HG03520 (cell line): ENCODE data around the gene GLB1L2.
"Not testable (repeated sequence)": the region's sequence is repeated elsewhere in the genome, so short reads cannot be mapped to it uniquely, and the experiment has no call there.

Source experiments
- ATAC-seq: cut with Tn5 transposase; IDR thresholded peaks from one replicate; pipeline ENCODE4 v1.9.1; 2021; ENCODE audit warnings: mild to moderate bottlenecking, moderate library complexity; ENCODE audit not compliant: unreplicated experiment

Gene GLB1L2, protein sequence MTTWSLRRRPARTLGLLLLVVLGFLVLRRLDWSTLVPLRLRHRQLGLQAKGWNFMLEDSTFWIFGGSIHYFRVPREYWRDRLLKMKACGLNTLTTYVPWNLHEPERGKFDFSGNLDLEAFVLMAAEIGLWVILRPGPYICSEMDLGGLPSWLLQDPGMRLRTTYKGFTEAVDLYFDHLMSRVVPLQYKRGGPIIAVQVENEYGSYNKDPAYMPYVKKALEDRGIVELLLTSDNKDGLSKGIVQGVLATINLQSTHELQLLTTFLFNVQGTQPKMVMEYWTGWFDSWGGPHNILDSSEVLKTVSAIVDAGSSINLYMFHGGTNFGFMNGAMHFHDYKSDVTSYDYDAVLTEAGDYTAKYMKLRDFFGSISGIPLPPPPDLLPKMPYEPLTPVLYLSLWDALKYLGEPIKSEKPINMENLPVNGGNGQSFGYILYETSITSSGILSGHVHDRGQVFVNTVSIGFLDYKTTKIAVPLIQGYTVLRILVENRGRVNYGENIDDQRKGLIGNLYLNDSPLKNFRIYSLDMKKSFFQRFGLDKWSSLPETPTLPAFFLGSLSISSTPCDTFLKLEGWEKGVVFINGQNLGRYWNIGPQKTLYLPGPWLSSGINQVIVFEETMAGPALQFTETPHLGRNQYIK

DNA sequence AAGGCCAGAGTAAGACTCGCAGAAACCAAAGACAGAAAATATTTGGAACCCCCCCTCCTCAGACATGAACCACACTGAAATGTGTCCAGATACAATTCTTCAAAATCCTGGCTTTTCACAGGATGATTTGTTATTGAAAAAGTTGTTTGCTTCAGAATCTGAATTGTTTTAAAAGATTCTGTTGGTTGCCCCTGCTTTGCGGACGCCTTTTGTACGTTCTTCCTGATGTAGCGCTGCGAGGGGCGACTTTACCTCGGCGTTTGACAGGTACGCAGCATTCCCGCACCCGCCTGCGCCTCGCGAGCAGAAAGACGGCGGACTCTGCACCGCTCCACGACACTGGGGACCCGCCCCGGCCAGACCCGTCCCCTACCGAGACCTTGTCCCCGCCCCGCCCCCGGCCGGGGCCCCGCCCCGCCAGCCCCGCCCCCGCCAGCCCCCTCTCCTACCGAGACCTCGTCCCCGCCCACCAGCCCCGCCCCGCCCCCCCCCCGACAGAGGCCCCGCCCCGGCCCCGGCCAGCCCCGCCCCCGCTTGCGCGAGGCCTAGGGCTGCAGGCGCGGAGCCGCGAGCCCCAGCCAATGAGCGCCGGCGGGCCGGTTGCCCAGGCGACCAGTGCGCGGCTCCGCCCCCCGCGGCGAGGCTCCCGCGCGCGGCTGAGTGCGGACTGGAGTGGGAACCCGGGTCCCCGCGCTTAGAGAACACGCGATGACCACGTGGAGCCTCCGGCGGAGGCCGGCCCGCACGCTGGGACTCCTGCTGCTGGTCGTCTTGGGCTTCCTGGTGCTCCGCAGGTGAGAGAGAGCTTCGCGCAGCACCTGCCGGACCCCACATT is at the start of gene GLB1L2:
GLB1L2 (plus strand) TSS at position 635 of the 835 bp plus-strand sequence; CDS start at position 709, 74 bp downstream.
- peak; percentile 73 for ATAC-seq

DNA sequence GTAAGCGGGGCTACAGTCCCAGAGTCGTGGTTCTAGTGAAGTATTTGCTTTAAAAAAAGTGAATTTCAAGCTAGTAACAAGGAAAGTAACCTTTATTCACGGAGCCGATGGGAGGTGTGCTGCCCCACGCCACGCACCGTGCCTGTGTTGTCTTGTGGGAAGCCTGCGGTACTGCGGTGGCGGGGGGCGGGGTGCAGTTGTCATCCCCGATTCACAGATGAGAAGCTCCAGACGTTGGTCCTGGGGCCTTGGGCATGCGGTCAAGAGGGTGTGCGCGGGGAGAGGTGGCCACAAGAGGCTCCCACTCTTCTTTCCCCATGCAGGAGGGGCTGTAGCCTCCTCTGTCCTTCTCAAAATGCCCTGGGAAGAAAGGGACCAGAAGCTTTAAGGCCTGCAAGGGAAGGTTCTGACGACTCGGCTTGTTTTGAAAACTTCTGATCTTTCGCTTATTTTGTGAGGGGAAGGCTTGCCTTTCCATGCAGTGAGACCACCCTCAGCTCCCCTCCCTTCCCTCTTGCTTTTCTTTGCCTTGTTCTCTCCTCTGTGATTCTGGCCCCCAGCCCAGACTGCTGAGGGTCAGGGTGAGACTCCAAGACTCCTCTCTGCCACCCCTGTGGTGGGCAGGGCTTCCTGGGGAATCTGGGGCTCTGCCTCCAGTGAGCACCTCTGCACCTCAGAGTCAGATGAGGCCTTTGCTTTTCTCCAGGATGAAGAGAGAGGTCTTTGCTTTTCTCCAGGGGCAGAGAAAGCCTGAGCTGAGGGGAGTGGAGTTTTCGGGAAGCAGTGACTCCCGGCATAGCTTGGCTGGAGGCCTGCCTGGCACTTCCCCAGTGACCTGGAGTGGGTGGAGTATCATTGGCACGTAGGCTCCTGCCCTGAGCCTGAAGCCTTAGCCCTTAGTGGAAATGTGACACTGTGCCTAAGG is 49.4 kb upstream of the GLB1L2 start:
- no peak for ATAC-seq

DNA sequence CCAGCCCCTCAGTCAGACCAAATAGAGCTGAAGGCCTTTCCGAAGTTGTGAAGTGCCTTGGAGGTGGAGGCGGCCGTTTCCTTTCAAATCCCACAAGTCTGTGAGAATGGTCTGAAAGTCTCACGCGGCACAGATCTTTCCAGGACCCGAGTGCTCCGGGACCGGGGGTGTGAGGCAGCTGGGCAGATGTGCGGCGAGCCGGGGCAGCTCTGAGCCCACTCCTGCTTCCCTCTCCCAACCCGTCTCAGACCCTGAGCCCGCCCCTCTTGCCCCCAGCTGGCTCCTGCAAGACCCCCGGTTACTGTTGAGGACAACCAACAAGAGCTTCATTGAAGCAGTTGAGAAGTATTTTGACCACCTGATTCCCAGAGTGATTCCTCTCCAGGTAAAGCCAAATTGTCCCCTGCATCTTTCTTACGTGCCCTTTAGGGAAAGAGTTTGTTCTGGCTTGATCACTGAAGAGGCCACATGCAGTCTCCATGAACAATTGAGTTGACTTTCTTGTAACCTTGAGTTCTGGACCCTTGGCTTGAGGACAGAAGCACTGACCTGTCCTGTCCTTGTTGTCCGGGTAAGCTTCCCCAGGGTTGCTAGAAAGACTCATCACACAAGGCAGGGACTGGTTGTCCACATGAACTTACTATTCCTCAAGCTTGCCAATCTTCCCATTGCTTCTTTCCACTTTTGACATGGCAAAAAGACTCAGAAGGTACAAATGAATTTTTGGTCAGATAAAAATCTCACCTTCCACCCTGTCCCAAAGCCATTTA is 48.1 kb upstream of the GLB1L2 start:
- ATAC-seq, result no peak

DNA sequence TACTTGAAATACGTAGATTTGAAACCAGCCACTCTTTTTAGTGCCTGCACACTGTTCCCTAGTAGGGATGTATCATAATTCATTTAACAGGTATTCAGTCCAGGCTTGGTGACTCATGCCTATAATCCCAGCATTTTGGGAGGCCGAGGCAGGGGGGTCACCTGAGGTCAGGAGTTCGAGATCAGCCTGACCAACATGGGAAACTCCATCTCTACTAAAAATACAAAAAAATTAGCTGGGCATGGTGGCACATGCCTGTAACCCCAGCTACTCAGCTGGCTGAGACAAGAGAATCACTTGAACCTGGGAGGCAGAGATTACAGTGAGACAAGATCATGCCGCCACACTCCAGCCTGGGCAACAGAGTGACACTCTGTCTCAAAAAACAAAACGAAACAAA is 47.4 kb upstream of the GLB1L2 start:
- not testable (repeated sequence) for ATAC-seq

DNA sequence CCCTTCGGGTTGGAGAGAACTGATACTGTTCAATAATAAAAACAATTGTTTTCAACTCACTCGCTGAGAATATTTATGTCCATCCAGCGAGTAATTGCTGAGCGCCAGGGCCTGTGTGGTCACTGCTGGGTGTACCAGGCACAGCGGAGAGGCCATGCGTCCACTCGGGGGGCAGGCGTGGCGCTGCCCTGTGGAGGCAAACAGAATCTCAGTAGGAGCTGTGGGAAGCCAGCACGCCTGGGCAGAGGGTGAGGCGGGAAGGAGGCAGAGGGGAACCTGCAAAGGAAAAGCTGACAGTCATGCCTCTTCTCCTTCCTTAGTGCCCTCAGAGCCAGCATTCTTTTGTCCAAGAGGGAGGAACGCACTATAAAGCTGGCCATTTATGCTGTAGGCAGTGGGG is 44.2 kb upstream of the GLB1L2 start:
- no peak for ATAC-seq

DNA sequence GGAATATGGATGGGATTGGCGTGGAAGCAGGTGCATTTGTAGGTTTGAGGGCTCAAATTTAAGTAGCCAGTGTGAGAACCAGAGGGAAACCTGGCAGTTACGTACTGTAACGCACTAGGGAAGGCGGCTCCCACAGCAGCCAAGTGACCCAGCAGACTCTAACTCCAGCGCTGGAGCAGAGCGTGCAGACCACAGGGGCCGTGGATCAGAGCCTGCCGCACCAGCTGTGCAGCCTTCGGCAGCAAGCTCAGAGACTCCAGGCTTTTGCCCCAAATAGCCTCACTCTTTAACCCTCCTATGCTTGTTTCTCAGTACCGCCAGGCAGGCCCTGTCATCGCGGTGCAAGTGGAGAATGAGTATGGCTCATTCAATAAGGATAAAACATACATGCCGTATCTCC is 43.3 kb upstream of the GLB1L2 start:
- no peak for ATAC-seq

DNA sequence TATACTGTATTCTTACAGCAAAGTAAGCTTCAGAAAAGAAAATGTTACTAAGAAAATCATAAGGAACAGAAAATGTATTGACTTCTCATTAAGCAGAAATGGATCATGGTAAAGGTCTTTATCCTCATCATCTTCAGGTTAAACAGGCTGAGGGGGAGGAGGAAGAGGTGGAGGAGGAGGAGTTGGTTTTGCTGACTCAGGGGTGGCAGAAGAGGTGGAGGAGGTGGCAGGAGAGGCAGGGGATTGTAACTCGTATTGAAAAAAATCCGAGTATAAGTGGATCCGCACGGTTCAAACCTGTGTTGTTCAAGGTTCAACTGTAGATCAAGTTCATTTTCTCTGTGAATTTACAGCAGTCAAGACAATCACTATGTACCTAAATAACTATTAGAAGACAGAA is 42.6 kb upstream of the GLB1L2 start:
- no peak for ATAC-seq

DNA sequence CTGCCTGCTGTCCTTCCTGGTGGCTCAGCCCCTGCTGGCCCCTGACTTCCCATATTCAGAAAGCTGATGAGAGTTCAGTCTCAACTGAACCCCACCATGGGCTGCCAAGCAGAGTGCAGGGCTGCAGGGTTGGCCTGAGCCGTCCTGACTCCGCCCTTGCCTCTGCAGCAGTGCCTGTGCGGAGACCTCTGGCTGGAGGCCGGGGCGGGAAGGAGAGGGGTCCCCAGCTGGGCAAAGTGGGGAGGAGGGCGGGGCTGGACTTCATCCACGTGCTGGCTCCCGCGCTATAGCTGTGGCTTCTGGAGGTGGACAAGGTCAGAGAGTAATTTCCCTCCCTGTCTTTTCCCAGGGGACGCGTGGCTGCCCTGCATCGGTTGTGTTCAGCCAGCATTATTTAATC is 42.0 kb upstream of the GLB1L2 start:
- no peak for ATAC-seq

DNA sequence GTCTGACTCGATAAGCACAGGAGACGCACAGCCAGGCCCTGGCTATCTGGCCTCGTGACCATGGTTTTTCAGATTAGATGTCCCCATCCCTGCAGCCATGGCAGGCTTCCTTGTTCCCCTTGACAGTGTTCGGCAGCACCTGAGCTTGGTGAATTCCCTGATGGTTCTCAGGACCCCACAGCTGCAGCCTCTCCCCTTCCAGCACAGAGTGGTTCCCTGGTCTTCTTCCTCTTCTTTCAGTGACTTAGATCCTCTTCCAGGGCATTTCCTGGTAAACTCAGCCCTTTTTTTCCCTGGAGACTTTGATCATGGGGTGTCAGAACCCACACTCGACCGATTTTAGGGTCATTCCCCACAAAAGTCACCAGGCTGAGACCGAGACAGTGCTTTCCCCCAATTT is 41.1 kb upstream of the GLB1L2 start:
- no peak for ATAC-seq

DNA sequence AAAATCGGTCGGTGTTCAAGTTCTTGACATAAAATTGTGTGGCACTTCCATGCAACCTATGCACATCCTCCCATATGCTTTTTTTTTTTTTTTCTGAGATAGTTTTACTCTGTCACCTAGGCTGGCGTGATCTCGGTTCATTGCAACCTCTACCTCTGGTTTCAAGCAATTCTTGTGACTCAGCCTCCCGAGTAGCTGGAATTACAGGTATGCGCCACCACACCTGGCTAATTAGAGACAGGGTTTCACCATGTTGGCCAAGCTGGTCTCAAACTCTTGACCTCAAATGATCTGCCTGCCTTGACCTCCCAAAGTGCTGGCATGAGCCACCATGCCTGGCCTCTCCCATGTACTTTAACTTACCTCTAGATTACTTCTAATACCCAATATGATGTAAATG is 40.6 kb upstream of the GLB1L2 start:
- ATAC-seq, result no peak

DNA sequence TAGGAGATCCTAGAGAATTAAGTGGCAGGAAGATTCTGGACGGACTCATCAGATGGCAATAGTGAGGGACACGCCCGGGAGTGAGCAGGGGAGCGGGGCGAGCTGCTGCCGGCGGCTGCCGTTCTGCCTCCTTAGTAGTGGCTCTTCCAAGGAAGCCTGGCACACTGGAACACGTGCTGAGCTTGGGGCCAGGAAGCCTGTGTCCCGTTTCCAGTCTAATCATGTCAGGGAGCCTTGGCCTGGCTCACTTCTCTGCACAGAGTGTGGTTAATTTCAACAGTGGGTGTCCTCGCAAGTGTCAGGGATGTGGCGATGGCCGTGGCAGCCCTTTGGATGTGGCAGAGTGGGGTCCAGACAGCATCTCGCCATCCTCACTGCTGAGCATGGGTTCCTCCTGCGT is 39.1 kb upstream of the GLB1L2 start:
- ATAC-seq, result no peak

DNA sequence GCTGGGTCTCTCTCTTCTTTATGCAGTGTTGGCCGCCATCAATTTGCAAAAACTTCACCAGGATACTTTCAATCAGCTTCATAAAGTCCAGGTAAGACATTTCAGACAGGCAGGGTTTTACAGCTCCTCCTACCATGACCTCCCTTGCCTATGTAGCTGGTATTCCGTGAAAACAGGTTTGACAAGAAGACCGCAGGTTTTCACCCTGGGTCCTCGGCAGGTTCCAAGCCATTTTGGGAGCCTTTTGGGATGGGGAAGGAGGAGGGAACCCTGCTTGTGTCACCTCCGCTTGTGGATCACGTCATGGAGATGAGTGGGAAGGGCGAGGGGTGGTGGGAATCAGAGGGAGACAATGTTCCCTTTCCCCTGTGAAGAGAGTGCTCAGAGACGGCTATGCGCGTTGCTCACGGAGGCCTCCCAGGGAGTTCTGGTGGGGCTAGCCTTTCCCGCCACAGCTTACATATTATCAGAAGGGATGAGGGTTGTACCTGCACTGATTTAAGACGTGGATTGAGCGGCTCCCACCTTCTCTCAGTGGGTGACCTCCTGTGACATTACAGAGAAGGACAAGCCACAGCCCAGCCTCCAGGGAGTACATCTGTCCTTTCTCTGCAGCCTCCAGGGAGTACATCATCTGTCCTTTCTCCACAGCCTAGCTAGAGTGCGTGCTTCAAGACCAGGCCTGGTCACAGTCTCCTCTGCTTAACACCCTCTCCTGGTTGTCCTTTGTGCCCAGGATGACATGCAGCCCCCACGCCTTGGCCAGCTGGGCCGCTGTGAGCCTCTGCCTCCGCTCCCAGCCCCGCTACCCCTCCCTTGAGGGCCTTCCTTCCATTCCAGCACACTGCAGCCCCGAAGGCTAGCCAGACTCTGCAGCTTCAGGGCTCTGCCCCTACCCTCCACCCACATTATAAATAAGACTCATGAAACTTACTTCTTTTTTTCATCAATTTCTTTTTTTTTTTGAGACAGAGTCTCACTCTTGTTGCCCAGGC is 38.4 kb upstream of the GLB1L2 start:
- ATAC-seq, result no peak

DNA sequence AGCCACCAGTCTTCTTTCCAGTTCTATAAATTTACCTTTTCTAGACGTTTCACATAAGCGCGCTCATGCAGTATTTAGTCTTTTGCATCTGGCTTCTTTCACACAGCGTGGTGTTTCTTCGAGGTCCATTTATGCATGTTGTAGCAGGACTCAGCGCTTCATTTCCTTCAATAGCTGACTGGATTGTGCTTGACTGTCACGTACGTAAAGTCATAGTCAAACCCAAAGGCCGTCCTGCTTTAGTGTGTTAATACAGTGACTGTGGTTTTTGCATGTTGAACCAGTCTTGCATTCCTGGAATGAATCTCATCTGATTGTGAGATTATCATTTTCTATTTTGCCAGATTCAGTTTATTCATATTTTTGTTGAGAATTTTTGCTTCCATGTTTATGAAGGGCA is 37.1 kb upstream of the GLB1L2 start:
- no peak for ATAC-seq

DNA sequence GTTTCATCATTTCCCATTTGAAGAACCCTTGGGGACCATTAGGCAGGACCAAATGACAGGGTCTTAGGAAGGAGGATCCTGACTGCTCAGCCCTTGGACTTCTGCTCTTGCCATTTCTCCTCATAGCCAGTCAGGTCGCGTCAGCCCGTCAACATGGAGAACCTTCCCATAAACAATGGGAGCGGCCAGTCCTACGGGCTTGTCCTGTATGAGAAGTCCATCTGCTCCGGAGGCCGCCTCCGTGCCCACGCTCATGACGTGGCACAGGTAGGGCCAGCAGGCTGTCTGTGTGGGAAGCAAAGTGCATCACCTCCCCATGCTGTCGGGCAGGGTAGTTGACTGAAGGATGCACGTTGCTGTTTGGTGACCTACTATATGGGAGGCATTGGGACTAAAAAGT is 19.6 kb upstream of the GLB1L2 start:
- no peak for ATAC-seq

DNA sequence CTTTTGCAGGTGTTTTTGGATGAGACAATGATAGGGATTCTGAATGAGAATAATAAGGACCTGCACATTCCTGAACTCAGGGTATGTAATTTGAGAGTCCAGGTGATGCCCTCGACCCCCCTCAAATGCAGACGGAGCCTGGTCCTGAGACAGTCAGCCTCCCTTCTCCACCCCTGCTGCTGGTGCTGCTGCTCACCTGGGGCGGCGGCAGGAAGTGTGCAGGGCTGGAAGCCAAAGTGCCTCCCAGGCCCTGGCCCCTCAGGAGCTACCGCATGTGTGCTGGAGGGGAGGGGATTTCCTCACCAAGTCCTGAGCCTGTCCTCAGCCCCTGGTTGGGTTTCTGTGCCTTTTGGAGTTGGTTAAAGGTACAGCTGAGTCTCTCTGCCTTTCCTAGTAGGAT is 19.0 kb upstream of the GLB1L2 start:
- ATAC-seq, result no peak

DNA sequence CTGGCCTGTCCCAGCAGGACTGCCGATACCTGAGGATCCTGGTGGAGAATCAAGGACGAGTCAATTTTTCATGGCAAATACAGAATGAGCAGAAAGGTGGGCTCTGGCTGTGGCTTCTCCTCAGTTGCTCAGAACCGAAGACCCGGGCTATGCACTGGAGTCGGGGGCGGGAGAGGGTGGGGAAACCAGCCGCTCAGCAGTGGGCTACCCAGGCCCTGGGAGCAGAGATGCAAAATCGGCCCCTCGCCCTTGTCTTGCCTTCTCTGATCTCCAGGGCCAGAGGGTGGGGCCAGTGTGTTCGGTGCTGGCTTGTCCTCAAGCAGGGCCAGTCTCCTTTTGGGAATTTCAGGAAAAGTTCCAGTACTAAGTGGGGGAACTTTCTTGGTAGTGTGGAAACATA is 18.4 kb upstream of the GLB1L2 start:
- no peak for ATAC-seq

DNA sequence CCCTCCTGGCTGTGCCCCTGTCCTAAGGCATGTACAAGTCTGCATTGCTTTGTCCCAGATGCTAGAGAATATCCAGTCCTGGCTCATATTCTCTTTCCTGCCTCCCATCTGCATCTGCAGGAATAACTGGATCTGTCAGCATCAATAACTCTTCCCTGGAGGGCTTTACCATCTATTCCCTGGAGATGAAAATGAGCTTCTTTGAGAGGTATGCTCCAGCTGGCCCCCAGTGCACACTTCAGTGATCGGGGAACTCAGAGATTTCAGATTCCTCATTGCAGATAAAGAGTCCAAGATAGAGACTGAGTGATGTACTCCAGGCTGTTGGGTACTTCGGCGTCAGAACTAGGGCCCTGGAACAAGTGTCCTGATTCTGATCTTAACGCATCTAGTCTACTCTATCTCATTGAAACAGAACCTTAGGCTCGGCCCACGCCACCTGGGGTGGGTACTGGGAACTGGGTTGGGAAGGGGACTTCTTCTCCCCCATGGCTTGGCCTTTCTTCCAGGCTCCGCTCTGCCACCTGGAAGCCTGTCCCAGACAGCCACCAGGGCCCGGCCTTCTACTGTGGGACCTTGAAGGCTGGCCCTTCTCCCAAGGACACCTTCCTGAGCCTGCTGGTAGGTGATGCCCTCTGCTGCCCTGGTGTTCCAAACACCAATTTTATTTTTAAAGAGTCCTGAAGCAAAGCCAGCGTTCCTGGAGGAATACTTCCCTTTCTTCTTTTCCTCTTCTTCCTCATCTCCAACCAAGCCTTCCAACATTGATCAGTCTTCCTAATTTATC is 17.8 kb upstream of the GLB1L2 start:
- ATAC-seq, result no peak

DNA sequence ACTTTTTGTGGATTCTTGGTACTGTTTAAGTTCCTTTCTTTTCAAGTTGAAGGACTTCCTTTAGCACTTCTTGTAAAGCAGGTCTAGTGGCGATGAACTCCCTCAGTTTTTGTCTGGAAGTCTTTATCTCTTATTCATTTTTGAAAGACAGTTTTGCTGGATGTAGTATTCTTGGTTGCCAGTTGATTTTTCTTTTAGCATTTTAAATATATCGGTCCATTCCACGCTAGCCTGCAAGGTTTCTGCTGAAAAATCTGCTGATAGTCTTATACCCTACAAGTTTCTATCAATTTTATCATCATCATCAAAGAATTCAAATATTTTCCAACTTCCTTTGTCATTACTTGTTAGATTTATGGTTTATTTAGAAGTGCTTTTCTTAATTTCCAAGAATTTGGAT is 14.7 kb upstream of the GLB1L2 start:
- ATAC-seq, result no peak
